ENCODE data around the gene MXI1. TPM values are rescaled to one million over a fixed set of nuclear protein-coding genes. Genes with fewer than 3 reads are reported as not detected.

Gene MXI1
- total RNA-seq, 1 experiment from 2014 or later: 16.6 TPM

DNA sequence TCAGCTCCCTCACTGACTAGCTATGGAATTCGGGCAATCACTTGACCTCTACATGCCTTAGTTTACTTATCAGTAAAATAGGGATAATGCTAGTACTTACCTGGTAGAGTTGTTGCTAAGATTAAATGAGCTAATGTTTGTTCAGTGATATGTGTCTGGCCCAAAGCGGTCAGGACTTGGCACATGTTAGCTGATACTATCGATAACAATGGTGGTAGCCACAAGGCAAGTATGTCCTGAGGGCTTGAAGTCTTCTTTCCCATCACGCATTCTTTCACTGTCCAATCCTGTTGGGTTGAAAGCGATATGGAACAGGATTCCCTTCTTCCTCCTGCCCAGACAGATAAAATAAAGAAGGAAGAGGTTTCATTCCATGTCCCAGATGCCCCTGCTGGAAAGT is 25.5 kb upstream of the MXI1 start:
- Mint-ChIP-seq H3K4me3 (no peak overlapping the region), H3K36me3 (no peaks in the 10 kb centered on the region), H3K4me1 (peaks cover 3% of the 10 kb centered on the region), H3K9me3 (no peaks in the 10 kb centered on the region), H3K27ac (no peak overlapping the region), H3K27me3 (ENCODE audit: low read depth) (peaks cover 51% of the 10 kb centered on the region)
- POLR2A ChIA-PET: no interaction called here
- CTCF ChIA-PET: interaction anchor here (1.6 kb wide), 1 partner anchor 24 kb away, joined by 6 read pairs; no protein-coding TSS in a partner anchor
- DNase-seq (ENCODE audit: low spot score) (no peak), ATAC-seq (no peak)
- no peak for TF ChIP-seq SMAD3 (CRISPR knock-in tag; IDR thresholded peaks at IDR 0.05; ENCODE audit: borderline replicate concordance)
- TF ChIP-seq SOX15 (CRISPR knock-in tag; IDR thresholded peaks at IDR 0.05): no peak
- no peak for TF ChIP-seq ARID4B (CRISPR knock-in tag; IDR thresholded peaks at IDR 0.05; ENCODE audit: borderline replicate concordance)
- TF ChIP-seq CREB1 (CRISPR knock-in tag; IDR thresholded peaks at IDR 0.05): no peak
- no peak for TF ChIP-seq RELA (CRISPR knock-in tag; IDR thresholded peaks at IDR 0.05; ENCODE audit: borderline replicate concordance)
- TF ChIP-seq E2F1 (CRISPR knock-in tag; IDR thresholded peaks at IDR 0.05): no peak
- no peak for TF ChIP-seq EMX1 (CRISPR knock-in tag; IDR thresholded peaks at IDR 0.05)
- TF ChIP-seq ZNF219 (CRISPR knock-in tag; IDR thresholded peaks at IDR 0.05; ENCODE audit: borderline replicate concordance): no peak
- TF ChIP-seq GRHL2 (CRISPR knock-in tag; IDR thresholded peaks at IDR 0.05; ENCODE audit: insufficient replicate concordance, severe bottlenecking): no peak
- TF ChIP-seq, protein P1, sequence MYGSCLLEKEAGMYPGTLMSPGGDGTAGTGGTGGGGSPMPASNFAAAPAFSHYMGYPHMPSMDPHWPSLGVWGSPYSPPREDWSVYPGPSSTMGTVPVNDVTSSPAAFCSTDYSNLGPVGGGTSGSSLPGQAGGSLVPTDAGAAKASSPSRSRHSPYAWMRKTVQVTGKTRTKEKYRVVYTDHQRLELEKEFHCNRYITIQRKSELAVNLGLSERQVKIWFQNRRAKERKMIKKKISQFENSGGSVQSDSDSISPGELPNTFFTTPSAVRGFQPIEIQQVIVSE (CRISPR knock-in tag; IDR thresholded peaks at IDR 0.05; ENCODE audit: borderline replicate concordance): no peak
- no peak for TF ChIP-seq ATF6 (CRISPR knock-in tag; IDR thresholded peaks at IDR 0.05)
- TF ChIP-seq, protein P2, sequence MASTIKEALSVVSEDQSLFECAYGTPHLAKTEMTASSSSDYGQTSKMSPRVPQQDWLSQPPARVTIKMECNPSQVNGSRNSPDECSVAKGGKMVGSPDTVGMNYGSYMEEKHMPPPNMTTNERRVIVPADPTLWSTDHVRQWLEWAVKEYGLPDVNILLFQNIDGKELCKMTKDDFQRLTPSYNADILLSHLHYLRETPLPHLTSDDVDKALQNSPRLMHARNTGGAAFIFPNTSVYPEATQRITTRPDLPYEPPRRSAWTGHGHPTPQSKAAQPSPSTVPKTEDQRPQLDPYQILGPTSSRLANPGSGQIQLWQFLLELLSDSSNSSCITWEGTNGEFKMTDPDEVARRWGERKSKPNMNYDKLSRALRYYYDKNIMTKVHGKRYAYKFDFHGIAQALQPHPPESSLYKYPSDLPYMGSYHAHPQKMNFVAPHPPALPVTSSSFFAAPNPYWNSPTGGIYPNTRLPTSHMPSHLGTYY (CRISPR knock-in tag; IDR thresholded peaks at IDR 0.05): no peak
- no peak for TF ChIP-seq TEAD4 (CRISPR knock-in tag; IDR thresholded peaks at IDR 0.05)
- no peak for TF ChIP-seq AFF4 (CRISPR knock-in tag; IDR thresholded peaks at IDR 0.05; ENCODE audit: borderline replicate concordance)
- TF ChIP-seq, protein P3, sequence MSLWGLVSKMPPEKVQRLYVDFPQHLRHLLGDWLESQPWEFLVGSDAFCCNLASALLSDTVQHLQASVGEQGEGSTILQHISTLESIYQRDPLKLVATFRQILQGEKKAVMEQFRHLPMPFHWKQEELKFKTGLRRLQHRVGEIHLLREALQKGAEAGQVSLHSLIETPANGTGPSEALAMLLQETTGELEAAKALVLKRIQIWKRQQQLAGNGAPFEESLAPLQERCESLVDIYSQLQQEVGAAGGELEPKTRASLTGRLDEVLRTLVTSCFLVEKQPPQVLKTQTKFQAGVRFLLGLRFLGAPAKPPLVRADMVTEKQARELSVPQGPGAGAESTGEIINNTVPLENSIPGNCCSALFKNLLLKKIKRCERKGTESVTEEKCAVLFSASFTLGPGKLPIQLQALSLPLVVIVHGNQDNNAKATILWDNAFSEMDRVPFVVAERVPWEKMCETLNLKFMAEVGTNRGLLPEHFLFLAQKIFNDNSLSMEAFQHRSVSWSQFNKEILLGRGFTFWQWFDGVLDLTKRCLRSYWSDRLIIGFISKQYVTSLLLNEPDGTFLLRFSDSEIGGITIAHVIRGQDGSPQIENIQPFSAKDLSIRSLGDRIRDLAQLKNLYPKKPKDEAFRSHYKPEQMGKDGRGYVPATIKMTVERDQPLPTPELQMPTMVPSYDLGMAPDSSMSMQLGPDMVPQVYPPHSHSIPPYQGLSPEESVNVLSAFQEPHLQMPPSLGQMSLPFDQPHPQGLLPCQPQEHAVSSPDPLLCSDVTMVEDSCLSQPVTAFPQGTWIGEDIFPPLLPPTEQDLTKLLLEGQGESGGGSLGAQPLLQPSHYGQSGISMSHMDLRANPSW (CRISPR knock-in tag; conservative IDR thresholded peaks at IDR 0.05; ENCODE audit: low read depth): no peak
- no peak for TF ChIP-seq ZNF263 (CRISPR knock-in tag; IDR thresholded peaks at IDR 0.05; ENCODE audit: low read depth)
- TF ChIP-seq HMGA2 (CRISPR knock-in tag; IDR thresholded peaks at IDR 0.05): no peak
- no peak for TF ChIP-seq ELF4 (CRISPR knock-in tag; IDR thresholded peaks at IDR 0.05; ENCODE audit: low read depth)

Data from WTC11 (cell line).